ENCODE measurements around the gene BCAP31. TPM values are rescaled to one million over a fixed set of nuclear protein-coding genes. Genes with fewer than 3 reads are reported as not detected.

BCAP31 gene
- total RNA-seq, 1 experiment from 2014 or later: 232 TPM

- no peaks in the 10 kb centered on the region for H3K9me3 ChIP-seq
- Mint-ChIP-seq H3K36me3 (ENCODE audit: insufficient read depth, unreplicated experiment) (peaks cover 6% of the 10 kb centered on the region), H3K9me3 (ENCODE audit: unreplicated experiment) (no peaks in the 10 kb centered on the region), H3K27me3 (ENCODE audit: insufficient read depth, unreplicated experiment) (peaks cover 4% of the 10 kb centered on the region), H3K4me1 (ENCODE audit: low read depth, unreplicated experiment) (no peaks in the 10 kb centered on the region), H3K27ac (ENCODE audit: unreplicated experiment) (no peak overlapping the region), H3K4me3 (ENCODE audit: unreplicated experiment) (no peak overlapping the region)
- intact Hi-C loops (cut with micrococcal nuclease; ENCODE audit: unreplicated experiment): loop anchor here (2.0 kb wide), 1 partner anchor 711 kb away; no protein-coding TSS in a partner anchor
- no peak for DNase-seq
- H3K4me1 ChIP-seq: no peaks in the 10 kb centered on the region
- BruUV-seq (replicated peaks): no TSS peak
- H3K36me3 ChIP-seq (ENCODE audit: control insufficient read depth, insufficient read depth, low read length): no peaks in the 10 kb centered on the region
- ChIA-PET CTCF (interaction anchor here (1.9 kb wide), 1 partner anchor 116 kb away, joined by 5 read pairs; no protein-coding TSS in a partner anchor), POLR2A (no interaction called here)
- no peak for TF ChIP-seq CTCF (IDR thresholded peaks at IDR 0.05; ENCODE audit: insufficient read depth in 1 of 2, low read depth in 1 of 2, low read length in 1 of 2, severe bottlenecking in 1 of 2, unreplicated experiment in 1 of 2)
- no peaks in the 10 kb centered on the region for H3K27me3 ChIP-seq (replicated peaks; ENCODE audit: control insufficient read depth, insufficient read depth, low read length)
- no peak overlapping the region for H3K4me3 ChIP-seq (ENCODE audit: low read depth, low read length)
Measured at GRCh38 chrX:153669901-153670731, 54.1 kb downstream of the BCAP31 start.

GRCh38 chrX:153669174-153669890 is 54.9 kb downstream of the BCAP31 start:
- intact Hi-C loops (cut with micrococcal nuclease; ENCODE audit: unreplicated experiment): loop anchor here (2.0 kb wide), 1 partner anchor 711 kb away; no protein-coding TSS in a partner anchor
- ChIA-PET POLR2A (no interaction called here), CTCF (interaction anchor here (0.6 to 2.1 kb wide), 5 partner anchors 25 to 115 kb away, joined by 3 to 7 read pairs (median 5); partner anchors contain the start of gene CCNQ)
- peak; percentile 61 to 69 for TF ChIP-seq CTCF (IDR thresholded peaks at IDR 0.05; ENCODE audit: insufficient read depth in 1 of 2, low read depth in 1 of 2, low read length in 1 of 2, severe bottlenecking in 1 of 2, unreplicated experiment in 1 of 2)
- Histone ChIP-seq H3K36me3 (ENCODE audit: control insufficient read depth, insufficient read depth, low read length) (no peaks in the 10 kb centered on the region), H3K4me3 (ENCODE audit: low read depth, low read length) (no peak overlapping the region), H3K27me3 (replicated peaks; ENCODE audit: control insufficient read depth, insufficient read depth, low read length) (no peaks in the 10 kb centered on the region), H3K9me3 (no peaks in the 10 kb centered on the region), H3K4me1 (no peaks in the 10 kb centered on the region)
- Mint-ChIP-seq H3K27ac (ENCODE audit: unreplicated experiment) (no peak overlapping the region), H3K4me1 (ENCODE audit: low read depth, unreplicated experiment) (no peaks in the 10 kb centered on the region), H3K4me3 (ENCODE audit: unreplicated experiment) (no peak overlapping the region), H3K27me3 (ENCODE audit: insufficient read depth, unreplicated experiment) (peaks cover 4% of the 10 kb centered on the region), H3K36me3 (ENCODE audit: insufficient read depth, unreplicated experiment) (peaks cover 6% of the 10 kb centered on the region), H3K9me3 (ENCODE audit: unreplicated experiment) (no peaks in the 10 kb centered on the region)
- DNase-seq: no peak
- BruUV-seq (replicated peaks): no TSS peak

- Mint-ChIP-seq H3K9me3 (ENCODE audit: unreplicated experiment) (no peaks in the 10 kb centered on the region), H3K27ac (ENCODE audit: unreplicated experiment) (no peak overlapping the region), H3K4me3 (ENCODE audit: unreplicated experiment) (no peak overlapping the region), H3K36me3 (ENCODE audit: insufficient read depth, unreplicated experiment) (peaks cover 6% of the 10 kb centered on the region), H3K4me1 (ENCODE audit: low read depth, unreplicated experiment) (no peaks in the 10 kb centered on the region), H3K27me3 (ENCODE audit: insufficient read depth, unreplicated experiment) (peaks cover 4% of the 10 kb centered on the region)
- ChIA-PET CTCF (interaction anchor here (0.5 to 2.1 kb wide), 19 partner anchors 17 to 260 kb away, joined by 3 to 22 read pairs (median 4); partner anchors contain the start of genes BCAP31, CCNQ and DUSP9), POLR2A (no interaction called here)
- TF ChIP-seq CTCF (IDR thresholded peaks at IDR 0.05; ENCODE audit: insufficient read depth in 1 of 2, low read depth in 1 of 2, low read length in 1 of 2, severe bottlenecking in 1 of 2, unreplicated experiment in 1 of 2): no peak
- no peaks in the 10 kb centered on the region for H3K4me1 ChIP-seq
- no peaks in the 10 kb centered on the region for H3K9me3 ChIP-seq
- BruUV-seq (replicated peaks): no TSS peak
- H3K27me3 ChIP-seq (replicated peaks; ENCODE audit: control insufficient read depth, insufficient read depth, low read length): no peaks in the 10 kb centered on the region
- no peak for DNase-seq
- no peak overlapping the region for H3K4me3 ChIP-seq (ENCODE audit: low read depth, low read length)
- intact Hi-C loops (cut with micrococcal nuclease; ENCODE audit: unreplicated experiment): loop anchor here (1.0 to 2.0 kb wide), 3 partner anchors 111 to 710 kb away; no protein-coding TSS in a partner anchor
- no peaks in the 10 kb centered on the region for H3K36me3 ChIP-seq (ENCODE audit: control insufficient read depth, insufficient read depth, low read length)
Measured at GRCh38 chrX:153668423-153669173, 55.6 kb downstream of the BCAP31 start.

Measured in Caco-2 (cell line).